Right renal cortex interstitium (tissue), 3 donors: ENCODE measurements around the gene NKTR. TPM values are rescaled to one million over a fixed set of nuclear protein-coding genes. Genes with fewer than 3 reads are reported as not detected.
"Not testable (repeated sequence)": the region's sequence is repeated elsewhere in the genome, so short reads cannot be mapped to it uniquely, and the experiment has no call there.

Experiments used
- DNase-seq, 3 donors: peaks; one replicate each; pipeline ENCODE4 v3.0.0-alpha.2; 2013; ENCODE audit warnings: low read depth in 3 of 3, low spot score in 2 of 3
- polyA plus RNA-seq, 3 donors: library from polyadenylated mRNA; unstranded; fragments of 120-200 nt; gene quantifications; one replicate each; pipeline ENCODE4 v1.2.1, GENCODE V29; 2013; ENCODE audit not compliant: insufficient read length in 3 of 3

NKTR gene
- polyA plus RNA-seq: 10 to 100 TPM; 57.4 to 67.2 (median 63.6) TPM

DNA sequence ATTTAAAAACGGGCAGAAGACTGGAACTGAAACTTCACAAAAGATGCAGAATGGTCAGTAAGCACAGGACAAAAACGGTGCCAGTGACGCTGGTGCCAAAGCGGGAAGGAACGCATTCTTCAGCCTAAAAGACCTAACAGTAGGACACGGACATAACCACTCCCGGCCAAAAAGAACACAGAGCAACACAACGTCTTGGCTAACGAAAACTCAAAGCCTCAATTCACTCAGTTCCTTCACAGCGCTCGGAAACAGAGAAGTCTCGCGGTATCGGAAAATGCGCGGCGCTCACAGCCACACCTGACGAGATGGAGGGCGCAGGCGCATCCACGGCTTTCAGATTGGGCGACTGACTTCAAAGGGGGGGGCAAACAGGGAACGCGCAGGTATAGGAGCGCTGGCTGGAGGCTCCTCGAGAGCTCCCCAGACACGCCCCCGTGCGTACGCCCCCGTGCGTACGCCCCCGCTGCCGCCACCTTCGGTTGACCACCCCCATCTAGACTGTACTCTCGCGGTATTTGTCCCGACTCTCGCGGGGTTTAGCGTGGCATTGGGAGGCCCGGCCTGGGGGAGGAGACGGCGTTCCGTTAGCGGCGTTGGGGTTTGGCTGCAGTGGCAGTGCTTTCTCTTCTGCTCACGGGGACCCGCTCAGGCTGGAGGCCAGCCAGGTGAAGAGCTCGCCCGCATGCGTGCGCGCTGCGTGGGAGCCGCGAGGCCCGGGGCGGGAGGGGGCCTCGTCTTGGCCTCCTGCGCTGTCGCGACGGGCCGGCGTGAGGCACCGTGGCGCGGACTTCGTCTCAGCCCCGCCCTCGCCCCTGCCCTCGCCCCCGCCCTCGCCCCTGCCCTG lies at the start of gene NKTR:
NKTR (plus strand) TSS at position 576 of the 847 bp plus-strand sequence. CDS start 321 bp downstream, outside the sequence.
- DNase-seq: peak; percentile 96 to 99 (median 96)

DNA sequence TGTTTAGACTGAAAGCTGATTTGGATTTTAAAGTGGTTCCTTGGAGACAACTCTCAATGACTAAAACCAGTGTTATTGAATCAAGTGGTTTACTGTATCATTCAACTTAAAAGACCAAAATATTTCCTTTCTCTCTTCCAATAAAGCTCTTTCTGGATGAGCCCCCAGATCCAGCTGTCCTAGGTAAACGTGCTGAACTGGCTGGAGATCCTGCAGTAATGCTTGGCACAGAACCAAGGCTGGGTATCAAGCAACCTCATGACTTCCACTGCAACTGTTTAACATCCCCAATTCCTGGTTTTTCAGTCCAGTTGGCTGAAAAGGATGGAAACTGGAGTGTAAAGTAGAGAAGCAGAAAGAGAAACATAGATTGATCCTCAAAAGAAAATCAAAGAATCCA lies 47.7 kb upstream of the NKTR start:
- no peak for DNase-seq

DNA sequence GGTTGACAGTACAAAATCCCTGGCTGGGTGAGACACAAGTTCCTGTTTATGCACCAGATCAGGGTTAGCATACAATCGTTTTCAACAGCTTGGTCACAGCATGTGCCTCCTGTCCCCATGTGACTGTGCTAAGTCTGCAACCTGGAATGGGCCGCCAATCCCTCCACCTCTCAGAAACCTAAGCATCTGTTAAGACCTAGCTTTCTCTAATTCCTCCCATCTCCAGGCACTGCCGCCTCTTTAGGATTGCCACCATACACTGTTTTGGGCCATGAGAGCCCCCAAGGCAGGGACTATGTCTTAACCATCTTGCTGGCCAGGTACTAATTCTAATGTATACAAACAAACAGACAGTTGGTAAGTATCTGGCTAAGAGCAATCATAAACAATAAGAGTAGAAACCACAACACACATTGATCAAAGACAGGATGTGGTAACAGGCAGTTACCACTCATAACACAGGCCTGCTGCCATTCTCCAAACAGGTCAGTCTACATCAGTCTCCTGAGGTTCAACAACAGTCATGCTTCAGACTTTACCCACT lies 44.3 kb upstream of the NKTR start:
- no peak for DNase-seq

DNA sequence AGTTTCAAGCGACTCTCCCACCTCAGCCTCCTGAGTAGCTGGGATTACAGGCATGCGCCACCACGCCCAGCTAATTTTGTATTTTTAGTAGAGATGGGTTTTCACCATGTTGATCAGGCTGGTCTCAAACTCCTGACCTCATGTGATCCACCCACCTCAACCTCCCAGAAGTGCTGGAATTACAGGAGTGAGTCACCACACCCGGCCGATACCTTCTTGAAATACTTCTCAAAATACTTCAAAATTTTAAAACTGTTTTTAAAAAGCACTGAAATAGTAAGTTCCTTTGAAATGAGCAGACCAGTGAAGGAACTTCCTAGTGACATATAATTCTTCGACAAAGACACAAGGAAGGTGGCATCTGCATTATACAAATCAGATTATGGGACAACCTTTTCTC lies 43.7 kb upstream of the NKTR start:
- not testable (repeated sequence) for DNase-seq

DNA sequence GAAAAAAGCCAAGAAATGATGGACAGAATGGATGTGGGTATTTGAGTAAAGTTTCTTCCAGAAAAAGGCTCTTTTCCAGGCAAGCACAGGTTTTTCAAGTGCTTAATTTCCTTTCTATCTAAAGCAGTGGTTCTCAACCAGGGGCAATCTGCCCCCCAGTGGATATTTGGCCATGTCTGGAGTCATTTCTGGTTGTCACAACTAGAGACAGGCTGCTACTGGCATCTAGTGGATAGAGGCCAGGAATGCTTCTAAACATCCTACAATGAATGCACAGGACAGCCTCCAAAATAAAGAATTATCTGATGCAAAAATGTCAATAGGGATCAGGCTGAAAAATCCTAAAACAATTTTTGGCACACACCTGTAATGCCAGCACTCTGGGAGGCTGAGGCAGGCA lies 42.6 kb upstream of the NKTR start:
- DNase-seq: no peak

DNA sequence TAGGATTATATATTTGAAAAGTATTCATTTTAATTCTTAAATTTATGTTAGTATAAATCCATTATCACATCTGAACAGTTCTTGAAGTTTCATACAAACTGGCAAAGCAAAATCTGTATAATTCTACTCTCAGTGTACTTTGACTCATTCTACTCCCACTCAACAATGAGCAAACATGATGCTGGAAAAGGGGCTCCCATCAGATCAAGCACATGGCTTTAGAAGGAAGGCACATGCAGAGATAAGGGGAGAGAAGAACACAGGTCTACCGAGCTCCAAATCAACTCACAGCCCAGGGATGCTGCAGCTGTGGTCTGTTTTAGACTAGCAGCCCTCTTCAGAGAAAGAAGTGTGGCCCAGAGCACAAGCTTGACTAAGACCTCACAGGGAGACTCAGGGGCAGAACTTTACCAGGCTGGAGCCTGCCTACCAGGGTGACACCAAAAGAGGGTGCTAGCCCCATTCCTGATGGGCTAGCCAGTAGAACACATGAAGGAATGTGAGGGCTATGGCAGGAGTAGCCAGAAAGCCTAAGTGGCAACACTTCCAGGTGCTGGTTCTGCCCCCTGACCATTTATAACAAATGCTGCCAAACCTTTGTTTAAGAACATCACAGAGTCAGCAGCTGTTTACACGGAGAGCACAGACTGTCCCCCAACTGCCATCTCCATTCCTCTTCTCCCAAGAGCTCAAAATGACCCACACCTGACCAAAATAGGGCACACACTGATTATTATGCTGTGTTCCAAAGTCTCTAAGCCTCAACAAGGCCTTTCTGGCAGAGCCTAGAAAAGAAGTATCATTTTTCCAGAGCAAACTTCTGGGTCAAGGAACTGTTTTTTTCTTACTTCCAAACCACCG lies 38.2 kb upstream of the NKTR start:
- DNase-seq: no peak

DNA sequence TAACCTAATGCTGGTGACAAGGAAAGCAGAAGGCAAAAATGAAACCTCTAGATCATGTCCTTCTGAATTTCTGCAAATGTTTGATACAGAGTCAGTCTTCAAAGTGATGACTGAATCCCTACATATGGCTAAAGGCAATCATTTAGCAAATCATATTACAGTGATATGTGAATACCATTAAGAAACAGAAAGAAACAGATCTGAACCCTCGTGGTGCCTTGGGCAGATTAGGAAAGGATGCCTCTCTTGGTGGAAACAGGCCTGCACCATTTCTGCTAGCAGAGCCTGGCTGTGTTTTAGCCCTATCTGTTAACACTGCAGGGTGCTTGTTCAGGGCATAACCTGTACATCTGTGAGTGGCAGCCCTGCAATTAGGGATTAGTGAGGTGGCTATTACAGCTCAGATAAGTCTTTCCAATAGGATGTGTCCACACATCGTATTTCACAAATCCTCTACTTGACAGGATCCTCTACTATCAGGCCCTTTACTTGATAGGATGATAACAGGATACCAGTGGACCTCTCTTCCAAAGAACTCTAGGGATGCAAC lies 30.8 kb upstream of the NKTR start:
- DNase-seq: no peak

DNA sequence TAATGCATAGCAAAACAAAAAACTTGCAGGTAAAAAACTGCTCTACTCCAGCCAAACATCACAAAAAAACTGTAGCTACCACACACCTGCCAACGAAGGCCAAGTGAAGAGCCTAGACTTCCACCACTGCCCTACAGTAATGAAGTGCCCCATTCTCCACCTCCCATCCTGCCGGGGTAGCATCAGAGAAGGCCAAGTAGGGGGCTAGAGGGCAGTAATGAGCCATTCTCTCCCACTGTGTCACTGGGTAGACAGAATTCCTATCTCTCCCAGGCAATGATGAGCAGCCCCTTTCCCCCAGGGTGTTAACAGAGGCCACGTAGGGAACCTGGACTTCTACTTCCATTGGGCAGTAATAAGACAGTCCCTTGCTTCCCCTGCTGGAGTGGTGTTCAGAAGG lies 28.2 kb upstream of the NKTR start:
- DNase-seq: no peak

DNA sequence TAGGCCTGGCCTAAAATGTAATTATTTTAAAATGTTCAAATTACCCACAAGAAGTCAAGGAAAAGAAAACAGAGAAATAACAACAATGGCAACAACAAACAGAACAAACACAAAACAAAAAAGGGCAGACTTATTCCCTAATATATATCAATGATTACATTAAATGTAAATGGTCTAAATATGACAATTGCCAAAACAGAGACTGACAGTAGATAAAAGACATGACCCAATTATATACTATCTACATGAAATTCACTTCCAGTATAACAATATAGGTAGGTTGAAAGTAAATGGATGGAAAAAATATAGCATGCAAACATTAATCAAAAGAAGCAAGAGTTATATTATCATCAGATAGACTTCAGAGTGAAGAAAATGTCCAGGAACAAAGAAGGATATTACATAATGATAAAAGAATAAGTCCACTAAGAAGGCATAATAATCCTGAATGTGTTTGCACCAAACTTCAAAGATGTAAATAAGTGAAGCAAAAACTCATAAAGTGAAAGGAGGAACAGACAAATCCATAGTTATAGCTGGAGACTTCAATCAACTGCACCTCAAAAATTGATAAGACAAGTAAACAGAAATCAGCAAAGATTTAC lies 25.2 kb upstream of the NKTR start:
- DNase-seq: no peak

DNA sequence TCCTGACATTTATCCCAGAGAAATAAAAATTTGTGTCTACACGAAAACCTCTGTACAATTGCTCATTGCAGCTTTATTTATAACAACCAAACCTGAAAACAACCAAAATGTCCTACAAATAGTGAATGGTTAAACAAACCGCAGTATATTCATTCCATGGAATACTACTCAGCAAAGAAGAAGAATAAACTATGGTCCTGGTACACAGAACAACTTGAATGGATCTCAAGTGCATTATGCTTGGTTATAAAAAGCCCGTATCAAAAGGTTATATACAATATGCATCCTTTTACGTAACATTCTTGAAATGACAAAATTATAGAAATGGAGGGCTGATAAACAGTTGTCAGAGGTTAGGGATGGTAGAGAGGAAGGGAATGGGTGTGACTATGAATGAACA lies 22.4 kb upstream of the NKTR start:
- no peak for DNase-seq

DNA sequence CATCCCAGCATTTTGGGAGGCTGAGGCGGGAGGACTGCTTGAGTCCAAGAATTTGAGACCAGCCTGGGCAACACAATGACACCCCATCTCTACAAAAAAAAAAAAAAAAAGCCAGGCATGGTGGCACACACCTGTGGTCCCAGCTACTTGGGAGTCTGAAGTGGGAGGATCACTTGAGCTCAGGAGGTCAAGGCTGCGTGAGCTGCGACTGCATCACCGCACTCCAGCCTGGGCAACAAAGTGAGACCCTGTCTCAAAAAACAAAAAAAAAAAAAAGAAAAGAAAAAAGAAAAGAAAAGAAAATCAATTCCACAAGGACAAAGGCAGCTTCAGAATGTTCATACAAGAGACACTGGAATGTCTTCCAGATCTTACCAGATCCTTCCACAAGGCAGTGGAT lies 21.1 kb upstream of the NKTR start:
- not testable (repeated sequence) for DNase-seq

DNA sequence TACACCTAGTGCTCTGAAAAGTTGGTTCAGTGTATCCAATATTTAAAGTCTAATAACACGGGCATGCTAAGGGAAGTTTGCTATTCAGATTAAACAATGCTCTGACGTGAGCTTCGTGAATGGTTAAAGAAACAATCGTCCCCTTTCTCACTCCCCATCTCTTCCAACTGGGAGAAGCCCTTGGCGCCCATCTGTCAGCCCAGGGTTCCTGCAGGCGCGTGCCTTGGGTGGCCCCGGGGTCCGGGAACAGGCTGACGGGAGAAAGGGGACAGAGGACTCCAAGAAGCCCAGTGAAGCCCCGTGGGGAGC lies 19.1 kb upstream of the NKTR start:
- no peak for DNase-seq

DNA sequence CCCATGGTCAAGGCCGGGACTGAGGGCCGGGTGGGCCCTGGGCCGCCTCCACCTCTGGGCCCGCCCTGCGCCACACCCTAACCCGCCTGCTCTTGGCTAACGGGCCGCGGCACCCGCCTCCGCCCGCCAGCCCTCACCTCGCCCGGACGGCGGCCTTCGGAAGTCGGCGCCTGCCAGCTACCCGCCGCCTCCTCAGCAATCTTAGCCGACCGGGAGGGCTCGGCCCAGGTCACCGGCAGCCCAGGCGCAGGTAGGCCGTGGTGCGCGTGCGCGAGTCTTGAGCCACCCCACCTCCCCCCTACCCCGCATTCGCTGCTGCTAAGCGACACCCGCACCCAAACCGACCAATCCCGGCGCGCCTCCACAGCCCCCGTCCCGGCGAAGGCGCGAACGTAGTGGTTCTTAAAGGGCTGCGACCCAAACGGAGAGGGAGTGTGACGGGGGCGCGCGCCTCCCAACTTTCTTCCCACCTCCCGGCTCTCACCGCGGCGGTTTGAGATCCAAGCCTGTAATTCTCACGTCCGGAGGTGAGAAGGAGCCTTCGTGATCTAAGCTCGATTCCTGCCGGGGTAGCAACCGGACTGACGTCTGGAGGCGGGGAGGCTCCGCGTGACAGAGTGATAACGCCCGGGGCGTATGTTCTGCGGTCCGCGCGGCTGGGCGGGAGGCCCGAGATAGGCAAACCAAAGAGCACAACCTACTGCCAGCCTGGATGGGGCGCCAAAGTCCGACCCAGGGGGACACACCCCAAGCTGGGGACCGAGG lies 18.6 kb upstream of the NKTR start, which contains the start of gene SEC22C:
SEC22C (minus strand) TSS at position 259 of the 765 bp plus-strand sequence. CDS start 12,921 bp downstream, outside the sequence.
- peak; percentile 76 to 85 (median 78) for DNase-seq

DNA sequence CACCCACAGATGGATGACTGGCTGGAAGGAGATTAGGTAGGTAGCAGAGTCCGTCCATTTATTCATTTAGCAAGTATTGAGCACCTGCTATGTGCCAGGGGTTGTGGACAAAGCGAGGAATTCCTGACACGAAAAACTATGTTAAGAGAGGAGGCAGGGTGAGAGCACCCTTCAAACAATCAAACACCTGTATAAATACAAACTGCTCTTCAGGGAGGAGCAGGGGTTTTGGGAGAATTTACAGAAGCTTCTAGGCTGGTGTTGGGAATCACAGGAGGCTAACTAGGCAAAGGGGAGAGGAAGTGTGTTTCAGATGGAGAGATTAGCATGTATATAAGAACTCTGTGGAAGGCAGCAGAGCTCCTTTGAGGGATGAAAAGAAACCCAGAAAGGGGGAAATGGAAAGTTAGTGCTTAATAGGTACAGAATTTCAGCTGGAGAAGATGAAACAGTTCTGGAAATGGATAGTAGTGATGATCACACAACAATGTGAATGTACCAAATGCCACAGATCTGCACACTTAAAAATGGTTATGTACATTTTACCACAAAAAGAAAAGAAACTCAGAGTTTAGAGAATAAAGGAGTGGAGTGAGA lies 17.9 kb upstream of the NKTR start:
- DNase-seq: no peak

DNA sequence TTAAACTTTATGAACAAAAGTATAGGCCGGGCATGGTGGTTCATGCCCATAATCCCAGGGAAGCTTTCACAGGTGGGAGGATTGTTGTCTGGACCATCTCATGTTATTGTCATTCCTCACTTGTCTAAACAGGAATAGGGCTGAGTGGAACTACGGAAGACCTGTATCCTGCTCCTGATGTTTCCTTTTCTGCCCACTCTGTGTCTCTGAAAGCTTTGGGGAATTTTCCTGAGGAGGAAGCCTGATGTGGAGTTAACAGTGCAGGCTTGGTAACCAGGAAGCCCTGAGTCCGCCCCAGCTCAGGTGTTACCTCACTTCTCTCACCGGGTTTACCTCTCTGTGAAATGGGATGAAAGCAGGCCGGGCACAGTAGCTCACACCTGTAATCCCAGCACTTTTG lies 11.9 kb upstream of the NKTR start:
- DNase-seq: no peak

DNA sequence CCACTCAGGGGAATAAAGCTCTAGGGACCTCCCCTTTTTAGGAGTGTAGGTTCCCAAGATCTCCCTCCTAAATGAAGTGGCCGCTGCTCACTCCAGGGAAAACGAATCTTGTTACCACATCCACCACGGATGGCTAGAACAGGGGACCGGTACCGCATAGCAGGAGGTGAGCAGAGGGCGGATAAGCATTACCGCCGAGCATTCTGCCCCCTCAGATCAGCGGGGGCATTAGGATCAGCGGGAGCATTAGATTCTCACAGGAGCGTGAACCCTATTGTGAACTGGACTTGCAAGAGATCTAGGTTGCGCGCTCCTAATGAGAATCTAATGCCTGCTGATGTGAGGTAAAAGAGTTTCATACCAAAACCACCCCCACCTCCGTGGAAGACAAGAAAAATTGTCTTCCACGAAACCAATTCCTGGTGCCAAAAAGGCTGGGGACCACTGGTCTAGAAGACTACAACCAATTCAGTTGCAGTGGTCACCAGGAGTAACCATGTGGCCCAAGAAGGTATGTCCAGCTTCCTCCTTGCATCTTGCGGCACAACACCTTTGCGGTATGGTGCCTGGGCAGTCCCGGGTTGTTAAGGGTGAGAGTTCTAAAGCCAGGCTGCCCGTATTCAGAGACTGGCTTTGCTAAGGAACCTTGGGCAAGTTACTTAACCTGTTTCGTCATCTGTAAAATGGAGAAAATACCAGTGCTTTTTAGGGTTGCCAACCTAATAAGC lies 10.9 kb upstream of the NKTR start:
- DNase-seq: no peak

DNA sequence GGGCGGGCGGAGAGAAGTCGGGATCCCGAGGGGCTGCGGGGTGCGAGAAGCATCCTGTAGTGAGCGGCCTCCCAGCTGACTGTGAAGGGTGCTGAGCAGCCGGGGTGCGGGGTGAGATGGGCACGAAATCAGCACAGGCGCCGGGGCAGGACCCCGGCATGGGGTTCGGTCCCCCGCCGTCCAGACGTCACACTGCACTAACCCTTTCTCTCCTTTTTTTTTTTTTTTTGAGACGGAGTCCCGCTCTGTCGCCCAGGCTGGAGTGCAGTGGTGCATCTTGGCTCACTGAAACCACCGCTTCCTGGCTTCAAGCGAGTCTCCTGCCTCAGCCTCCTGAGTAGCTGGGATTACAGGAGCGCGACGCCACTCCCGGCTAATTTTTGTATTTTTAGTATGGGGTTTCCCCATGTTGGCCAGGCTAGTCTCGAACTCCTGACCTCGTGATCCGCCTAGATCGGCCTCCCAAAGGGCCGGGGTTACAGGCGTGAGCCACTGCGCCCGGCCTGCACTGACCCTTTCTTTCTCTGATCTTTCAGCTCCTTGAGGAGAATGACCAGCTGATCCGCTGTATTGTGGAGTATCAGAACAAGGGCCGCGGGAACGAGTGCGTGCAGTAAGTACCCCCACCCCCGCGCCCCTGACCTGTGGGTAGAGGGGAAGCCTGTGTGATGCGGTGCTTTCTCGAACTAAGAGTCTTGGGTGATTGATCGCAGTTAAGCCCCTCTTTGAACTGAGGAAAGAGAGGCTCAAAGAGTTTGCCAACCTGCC lies 9.3 kb upstream of the NKTR start:
- DNase-seq: no peak

DNA sequence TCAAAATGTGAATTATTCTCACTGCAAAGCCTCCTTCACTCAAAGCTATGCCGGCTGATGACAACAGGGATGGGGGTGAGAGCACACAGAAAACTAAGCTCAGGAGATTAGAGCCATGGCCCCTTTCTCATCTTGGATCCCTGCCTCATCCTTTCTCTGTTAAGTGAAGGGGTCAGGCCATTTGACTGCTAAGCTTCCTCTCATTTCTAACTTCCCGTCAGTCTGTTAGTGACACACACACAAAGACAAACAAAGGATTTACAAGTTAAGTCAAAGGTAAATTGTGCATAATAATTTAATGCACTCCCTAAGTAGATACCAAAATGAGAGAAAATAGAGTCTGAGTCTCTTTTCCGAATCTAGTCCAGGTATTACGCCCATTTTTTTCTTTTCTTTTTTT lies 8.7 kb upstream of the NKTR start:
- DNase-seq: no peak
